HG03469 (cell line): Measurements from ENCODE around the gene SEC22C.

ENCODE experiments used
- ATAC-seq: cut with Tn5 transposase; IDR thresholded peaks from one replicate; pipeline ENCODE4 v1.9.1; 2021; ENCODE audit warnings: mild to moderate bottlenecking, moderate library complexity, moderate number of reproducible peaks; ENCODE audit not compliant: unreplicated experiment

Gene SEC22C

GRCh38 chr3:42515976-42516375, 65.8 kb downstream of the SEC22C start:
- ATAC-seq, result no peak

GRCh38 chr3:42515391-42515916, 66.3 kb downstream of the SEC22C start:
- no peak for ATAC-seq

- no peak for ATAC-seq
These were observed 66.9 kb downstream of the SEC22C start for GRCh38 chr3:42514876-42515275.

- no peak for ATAC-seq
These were observed 68.2 kb downstream of the SEC22C start for GRCh38 chr3:42513521-42513920.

GRCh38 chr3:42513121-42513520, 68.6 kb downstream of the SEC22C start:
- ATAC-seq, result no peak

GRCh38 chr3:42511736-42512135, 70.0 kb downstream of the SEC22C start:
- ATAC-seq, result no peak

GRCh38 chr3:42511201-42511600, 70.6 kb downstream of the SEC22C start:
- ATAC-seq, result no peak

- ATAC-seq, result no peak
These were observed 71.4 kb downstream of the SEC22C start for GRCh38 chr3:42510325-42510724.

GRCh38 chr3:42509111-42509510, 72.7 kb downstream of the SEC22C start:
- ATAC-seq, result no peak

GRCh38 chr3:42508562-42508961, 73.2 kb downstream of the SEC22C start:
- no peak for ATAC-seq

GRCh38 chr3:42507761-42508335, 73.9 kb downstream of the SEC22C start:
- ATAC-seq, result no peak

- no peak for ATAC-seq
These were observed 74.5 kb downstream of the SEC22C start for GRCh38 chr3:42507252-42507651.

GRCh38 chr3:42505849-42506410, 75.8 kb downstream of the SEC22C start:
- ATAC-seq, result no peak

- no peak for ATAC-seq
These were observed 76.5 kb downstream of the SEC22C start for GRCh38 chr3:42505128-42505848.

GRCh38 chr3:42504334-42505127, 77.2 kb downstream of the SEC22C start:
- ATAC-seq, result no peak

- ATAC-seq, result no peak
These were observed 77.8 kb downstream of the SEC22C start for GRCh38 chr3:42503957-42504333.

- no peak for ATAC-seq
These were observed 78.4 kb downstream of the SEC22C start for GRCh38 chr3:42503251-42503924.

GRCh38 chr3:42502429-42503250, 79.1 kb downstream of the SEC22C start, which contains the start of gene VIPR1:
VIPR1 (plus strand) TSS chr3:42502643; CDS start chr3:42502736, 93 bp downstream.
- peak; percentile 63 for ATAC-seq

- no peak for ATAC-seq
These were observed 79.9 kb downstream of the SEC22C start for GRCh38 chr3:42501681-42502428.
